ENCODE results near the gene STAP1.
"Not testable (repeated sequence)": the region's sequence is repeated elsewhere in the genome, so short reads cannot be mapped to it uniquely, and the experiment has no call there.

STAP1 gene

DNA sequence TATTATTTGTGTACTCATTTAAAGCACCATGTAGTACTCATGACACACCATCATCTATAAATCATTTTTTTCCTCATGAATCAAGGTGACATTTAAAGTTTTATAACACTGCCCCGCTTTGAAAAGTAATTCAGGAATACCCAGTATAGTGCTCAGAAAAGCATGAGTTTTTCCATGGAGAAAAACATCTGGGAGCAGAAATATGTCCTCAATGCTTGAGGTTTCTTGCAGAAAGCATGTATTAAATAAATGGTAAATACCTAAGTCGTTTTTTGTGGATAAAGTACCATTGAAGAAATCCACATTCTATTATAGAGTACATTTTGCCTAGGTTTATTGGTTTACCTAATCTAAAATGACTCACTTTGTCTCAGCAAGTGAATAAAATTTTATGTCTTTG, 76.2 kb downstream of the STAP1 start:
- no peak for DNase-seq

DNA sequence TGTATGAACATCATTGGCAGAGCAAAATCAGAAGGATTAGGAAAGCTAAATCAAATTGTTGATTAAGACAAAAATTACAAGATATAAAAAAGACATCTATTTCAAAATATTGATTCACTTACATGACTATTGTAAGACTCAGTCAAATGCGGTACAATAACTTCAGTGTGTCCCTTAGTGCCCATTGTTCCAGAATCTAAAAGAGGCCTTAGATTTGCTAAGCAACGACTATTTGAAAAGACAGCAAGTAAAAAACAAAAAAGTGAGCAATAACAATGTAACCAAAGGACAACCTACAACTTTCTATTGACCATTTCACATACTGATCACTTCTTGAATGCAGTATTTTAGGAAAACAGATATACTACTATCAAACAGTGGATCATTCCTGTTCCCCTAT, 76.8 kb downstream of the STAP1 start:
- DNase-seq: no peak

DNA sequence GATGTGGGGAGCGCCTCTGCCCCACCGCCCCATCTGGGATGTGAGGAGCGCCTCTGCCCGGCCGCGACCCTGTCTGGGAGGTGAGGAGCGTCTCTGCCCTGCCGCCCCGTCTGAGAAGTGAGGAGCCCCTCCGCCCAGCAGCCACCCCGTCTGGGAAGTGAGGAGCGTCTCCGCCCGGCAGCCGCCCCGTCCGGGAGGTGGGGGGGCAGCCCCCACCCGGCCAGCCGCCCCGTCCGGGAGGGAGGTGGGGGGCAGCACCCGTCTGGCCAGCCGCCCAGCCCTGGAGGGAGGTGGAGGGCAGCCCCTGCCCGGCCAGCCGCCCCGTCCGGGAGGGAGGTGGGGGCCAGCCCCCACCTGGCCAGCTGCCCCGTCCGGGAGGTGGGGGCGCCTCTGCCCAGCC, 78.5 kb downstream of the STAP1 start:
- DNase-seq: not testable (repeated sequence)

DNA sequence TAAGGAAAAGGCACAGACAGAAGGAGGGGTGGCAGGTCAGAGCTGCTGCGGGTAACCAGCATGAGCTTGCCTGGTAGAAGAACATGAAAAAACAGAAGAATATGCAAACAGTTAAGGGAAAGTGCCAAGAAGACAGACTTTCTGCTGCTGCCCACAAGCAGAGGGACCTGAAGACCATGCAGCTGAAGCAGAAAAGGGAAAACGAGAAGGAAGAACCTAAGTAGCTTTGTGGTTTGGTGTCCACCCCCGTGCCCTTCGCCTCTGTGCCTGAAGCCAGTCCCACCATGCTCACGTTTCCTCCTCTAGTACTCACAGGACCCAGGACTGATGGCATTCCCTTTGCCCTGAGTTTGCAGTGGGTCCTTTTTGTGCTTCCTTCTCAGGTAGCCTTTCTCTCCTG, 79.6 kb downstream of the STAP1 start:
- no peak for DNase-seq

DNA sequence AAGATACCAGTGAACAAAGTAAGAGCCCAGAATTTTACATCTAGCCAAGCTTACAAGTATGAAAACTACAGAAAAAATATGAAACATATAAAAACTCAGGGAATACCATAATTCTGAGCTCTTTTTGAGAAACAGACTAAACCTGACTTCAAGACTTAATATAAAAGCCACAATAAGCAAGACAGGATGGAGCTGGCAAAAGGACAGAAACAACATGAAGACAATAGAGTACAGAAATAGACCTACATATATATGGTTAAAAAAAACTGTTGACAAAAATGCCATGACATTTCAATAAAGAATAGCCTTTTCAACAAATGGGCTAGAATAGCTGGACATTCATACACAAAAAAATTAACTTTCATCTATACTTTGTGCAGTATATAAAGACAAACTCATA, 93.0 kb downstream of the STAP1 start:
- no peak for DNase-seq
